ENCODE results near the gene ESR2. TPM values are rescaled to one million over a fixed set of nuclear protein-coding genes. Genes with fewer than 3 reads are reported as not detected.

The ESR2 gene
- polyA plus RNA-seq, 3 donors from 2014 or later = 0.12 to 0.32 TPM; not detected in 1

DNA sequence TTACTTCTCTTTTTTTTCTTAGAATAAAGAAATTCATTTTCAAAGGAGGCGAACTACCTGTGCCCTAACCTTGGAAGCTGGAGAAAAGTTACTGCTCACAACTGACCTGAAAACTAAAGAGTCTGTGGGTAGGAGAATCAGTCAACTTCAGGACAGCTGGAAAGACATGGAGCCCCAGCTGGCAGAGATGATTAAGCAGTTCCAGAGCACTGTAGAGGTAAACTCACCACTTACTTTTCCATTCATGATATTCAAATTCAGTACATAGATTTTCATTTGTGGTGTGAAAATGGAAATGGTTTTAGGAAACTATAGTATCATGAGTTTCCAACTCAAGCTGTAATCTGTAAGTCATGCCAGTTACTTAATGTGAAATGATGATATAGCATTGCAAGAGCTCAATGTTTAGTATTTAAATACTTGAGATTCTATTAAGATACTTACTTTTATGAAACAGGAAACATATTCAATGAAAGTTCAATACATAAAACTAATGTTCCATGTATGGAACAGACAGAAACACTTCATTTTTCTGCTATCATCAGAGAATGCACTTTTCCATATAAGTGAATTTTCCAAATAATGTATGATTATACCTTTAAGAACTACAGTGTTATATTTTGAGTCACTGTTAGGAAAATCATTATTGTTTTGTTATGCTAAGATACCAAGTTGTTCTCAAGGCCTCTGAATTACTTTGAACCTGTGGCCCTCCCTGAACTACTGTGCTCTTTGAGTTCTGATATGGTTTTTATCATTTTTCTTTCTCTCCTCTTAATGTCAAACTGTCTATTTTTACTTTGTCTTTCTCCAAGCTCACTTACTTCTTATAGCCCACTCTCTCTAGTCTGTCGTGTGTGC, 119.0 kb downstream of the ESR2 start:
- peak overlapping the region in 5 of 6 donors; percentile 2 to 80 (median 52) for H3K27ac Mint-ChIP-seq
- H3K9me3 Mint-ChIP-seq = no peaks in the 10 kb centered on the region
- no peaks in the 10 kb centered on the region for H3K4me1 Mint-ChIP-seq
- peaks cover 4 to 56% (median 22%) of the 10 kb centered on the region in 3 donors for H3K36me3 Mint-ChIP-seq
- DNase-seq = no peak
- H3K27me3 Mint-ChIP-seq (ENCODE audit: low read depth in 3 of 3) = peaks cover 0 to 4% (median 1%) of the 10 kb centered on the region in 3 donors
- H3K4me3 Mint-ChIP-seq = no peak overlapping the region

GRCh38 chr14:64170181-64170580, 124.0 kb downstream of the ESR2 start:
- DNase-seq = no peak
- Mint-ChIP-seq H3K9me3 (no peaks in the 10 kb centered on the region), H3K4me3 (no peak overlapping the region), H3K36me3 (peaks cover 7 to 63% (median 38%) of the 10 kb centered on the region in 3 donors), H3K27me3 (ENCODE audit: low read depth in 3 of 3) (peaks cover 0 to 4% (median 2%) of the 10 kb centered on the region in 3 donors), H3K4me1 (peaks cover 0 to 1% of the 10 kb centered on the region in 2 donors), H3K27ac (no peak overlapping the region)

DNA sequence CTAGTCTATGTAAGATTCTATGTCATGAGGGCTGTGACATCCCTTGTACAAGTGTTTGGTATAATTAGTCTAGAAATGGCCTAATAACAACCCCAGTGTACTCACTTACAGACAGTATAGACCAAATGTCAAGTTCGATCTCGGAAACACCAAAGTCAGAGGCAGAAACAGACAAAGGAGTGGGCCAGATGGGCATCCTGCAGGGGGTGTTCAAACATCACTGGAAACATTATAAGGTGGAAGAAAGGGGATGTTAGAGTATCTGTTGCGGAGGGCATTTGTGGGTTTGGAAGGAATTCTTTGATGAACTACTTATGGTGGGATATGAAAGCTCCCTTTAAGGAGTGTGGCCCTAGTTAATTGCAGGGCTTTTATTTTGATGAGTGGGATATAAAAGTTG, 134.6 kb downstream of the ESR2 start:
- no peaks in the 10 kb centered on the region for H3K9me3 Mint-ChIP-seq

DNA sequence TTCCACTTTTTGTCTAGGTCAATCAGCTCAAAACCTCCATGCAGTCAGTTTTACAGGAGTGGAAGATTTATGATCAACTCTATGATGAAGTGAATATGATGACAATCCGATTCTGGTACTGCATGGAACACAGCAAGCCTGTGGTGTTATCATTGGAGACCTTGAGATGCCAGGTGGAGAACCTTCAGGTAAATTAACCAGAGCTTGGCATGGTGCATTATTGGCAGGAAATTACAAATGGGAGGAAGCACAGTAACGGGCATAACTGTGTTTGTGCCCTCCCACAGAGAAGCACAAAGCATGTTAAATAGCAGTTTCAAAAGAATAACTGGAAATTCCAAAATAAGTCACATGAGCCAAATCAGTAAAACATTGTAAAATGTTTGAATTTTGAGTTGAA, 135.6 kb downstream of the ESR2 start:
- Mint-ChIP-seq H3K4me3 (no peak overlapping the region), H3K27ac (peak overlapping the region in 2 of 6 donors; percentile 11 to 31)

More for the DNA sequence above, 134.6 kb downstream of the ESR2 start:
- H3K27me3 Mint-ChIP-seq (ENCODE audit: low read depth in 3 of 3) = peaks cover 0 to 2% (median 1%) of the 10 kb centered on the region in 3 donors
- peak overlapping the region in 1 of 6 donors; percentile 2 for H3K27ac Mint-ChIP-seq
- H3K36me3 Mint-ChIP-seq = peaks cover 19 to 69% (median 41%) of the 10 kb centered on the region in 3 donors
- no peak for DNase-seq
- H3K4me1 Mint-ChIP-seq = no peaks in the 10 kb centered on the region
- H3K4me3 Mint-ChIP-seq = no peak overlapping the region

GRCh38 chr14:64149921-64150320, 144.2 kb downstream of the ESR2 start:
- DNase-seq = no peak
- Mint-ChIP-seq H3K4me3 (no peak overlapping the region), H3K4me1 (no peaks in the 10 kb centered on the region), H3K36me3 (peaks cover 29 to 47% (median 36%) of the 10 kb centered on the region in 3 donors), H3K9me3 (no peaks in the 10 kb centered on the region), H3K27me3 (ENCODE audit: low read depth in 3 of 3) (peaks cover 2 to 5% (median 4%) of the 10 kb centered on the region in 3 donors), H3K27ac (no peak overlapping the region)

More for the DNA sequence above, 135.6 kb downstream of the ESR2 start:
- peaks cover 0 to 2% (median 1%) of the 10 kb centered on the region in 3 donors for H3K27me3 Mint-ChIP-seq (ENCODE audit: low read depth in 3 of 3)
- H3K9me3 Mint-ChIP-seq = no peaks in the 10 kb centered on the region
- no peaks in the 10 kb centered on the region for H3K4me1 Mint-ChIP-seq
- H3K36me3 Mint-ChIP-seq = peaks cover 25 to 71% (median 41%) of the 10 kb centered on the region in 3 donors
- no peak for DNase-seq

DNA sequence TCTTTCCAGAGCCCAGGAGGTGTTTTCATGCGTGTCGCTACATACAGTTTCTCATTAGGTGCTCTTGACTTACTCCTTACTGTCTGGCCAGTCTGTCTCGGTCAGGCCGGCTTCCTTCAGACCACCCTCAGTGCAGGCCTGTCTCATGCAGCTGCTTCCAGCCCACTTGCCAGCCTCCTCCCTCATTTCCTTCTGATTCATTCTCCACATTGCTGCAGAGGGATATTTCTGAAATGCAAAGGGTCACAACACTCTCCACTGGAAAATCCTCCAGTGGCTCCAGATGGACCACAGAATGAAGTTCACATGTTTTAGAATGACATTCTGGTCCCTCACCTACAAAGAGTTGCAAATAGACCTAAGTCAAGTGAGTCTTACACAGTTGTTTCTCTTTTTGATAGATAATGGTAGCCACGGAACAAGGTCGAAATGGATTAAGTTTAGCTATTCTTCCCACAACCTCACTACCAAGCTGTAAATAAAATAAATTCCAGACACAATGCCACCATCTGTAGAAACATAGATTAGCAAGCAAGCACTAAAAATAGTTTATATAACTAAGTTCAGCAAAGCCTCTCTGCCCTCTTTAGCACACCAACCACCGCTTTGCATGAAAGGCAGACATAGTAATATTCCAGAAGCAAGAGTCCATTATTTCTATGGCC, 146.9 kb downstream of the ESR2 start:
- peaks cover 31 to 49% (median 40%) of the 10 kb centered on the region in 3 donors for H3K36me3 Mint-ChIP-seq

DNA sequence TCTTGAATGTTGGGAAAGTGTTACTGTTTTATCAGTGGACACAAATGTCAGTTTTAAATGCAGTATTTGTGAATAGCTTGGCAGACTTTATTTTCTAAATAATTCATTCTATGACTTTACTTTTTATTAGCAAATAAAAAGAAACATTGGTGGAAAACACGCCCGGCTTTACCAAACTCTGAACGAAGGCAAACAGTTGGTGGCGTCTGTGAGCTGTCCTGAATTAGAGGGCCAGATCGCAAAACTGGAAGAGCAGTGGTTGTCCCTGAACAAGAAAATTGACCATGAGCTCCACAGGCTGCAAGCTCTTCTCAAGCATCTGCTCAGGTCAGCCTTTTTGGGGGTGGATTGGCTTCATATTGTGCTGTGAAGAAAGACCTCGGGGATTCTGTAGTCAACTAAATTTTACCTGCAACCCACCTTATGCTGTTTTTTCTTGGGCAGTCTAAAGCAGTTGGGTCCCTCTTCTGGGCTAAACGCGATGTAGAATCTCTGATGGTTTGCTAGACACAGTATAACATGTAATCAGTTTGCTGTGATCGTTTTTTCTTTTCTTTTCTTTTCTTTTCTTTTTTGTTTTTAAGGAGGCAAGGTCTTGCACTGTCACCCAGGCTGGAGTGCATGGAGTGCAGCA, 156.4 kb downstream of the ESR2 start:
- Mint-ChIP-seq H3K4me1 (peaks cover 0 to 4% of the 10 kb centered on the region in 2 donors), H3K27me3 (ENCODE audit: low read depth in 3 of 3) (peaks cover 0 to 3% (median 0%) of the 10 kb centered on the region in 3 donors), H3K36me3 (peaks cover 27 to 44% (median 32%) of the 10 kb centered on the region in 3 donors), H3K9me3 (no peaks in the 10 kb centered on the region), H3K27ac (peak overlapping the region in 2 of 6 donors; percentile 39 to 45), H3K4me3 (no peak overlapping the region)
- no peak for DNase-seq

More for the DNA sequence above, 146.9 kb downstream of the ESR2 start:
- Mint-ChIP-seq H3K27ac (peak overlapping the region in 2 of 6 donors; percentile 22 to 25), H3K27me3 (ENCODE audit: low read depth in 3 of 3) (peaks cover 2 to 5% (median 4%) of the 10 kb centered on the region in 3 donors), H3K4me1 (peaks cover 0 to 7% of the 10 kb centered on the region in 2 donors), H3K9me3 (no peaks in the 10 kb centered on the region), H3K4me3 (no peak overlapping the region)
- no peak for DNase-seq

- DNase-seq = no peak
- peaks cover 0 to 2% (median 2%) of the 10 kb centered on the region in 3 donors for H3K27me3 Mint-ChIP-seq (ENCODE audit: low read depth in 3 of 3)
- peak overlapping the region in 1 of 6 donors; percentile 50 for H3K27ac Mint-ChIP-seq
- no peaks in the 10 kb centered on the region for H3K4me1 Mint-ChIP-seq
- no peak overlapping the region for H3K4me3 Mint-ChIP-seq
- no peaks in the 10 kb centered on the region for H3K9me3 Mint-ChIP-seq
- peaks cover 38 to 77% (median 52%) of the 10 kb centered on the region in 3 donors for H3K36me3 Mint-ChIP-seq
Measured at GRCh38 chr14:64126548-64126947, 167.6 kb downstream of the ESR2 start.

- no peaks in the 10 kb centered on the region for H3K9me3 Mint-ChIP-seq
- H3K27ac Mint-ChIP-seq = no peak overlapping the region
- H3K27me3 Mint-ChIP-seq (ENCODE audit: low read depth in 3 of 3) = peaks cover 0 to 2% (median under 1%) of the 10 kb centered on the region in 3 donors
- no peak overlapping the region for H3K4me3 Mint-ChIP-seq
- H3K4me1 Mint-ChIP-seq = no peaks in the 10 kb centered on the region
- H3K36me3 Mint-ChIP-seq = peaks cover 35 to 70% (median 45%) of the 10 kb centered on the region in 3 donors
- DNase-seq = no peak
Measured at GRCh38 chr14:64125270-64125669, 168.9 kb downstream of the ESR2 start.

- Mint-ChIP-seq H3K4me1 (no peaks in the 10 kb centered on the region), H3K27me3 (ENCODE audit: low read depth in 3 of 3) (peaks cover 0 to 2% (median 0%) of the 10 kb centered on the region in 3 donors), H3K4me3 (no peak overlapping the region), H3K9me3 (no peaks in the 10 kb centered on the region), H3K36me3 (peaks cover 34 to 64% (median 44%) of the 10 kb centered on the region in 3 donors), H3K27ac (peak overlapping the region in 2 of 6 donors; percentile 31 to 83)
- no peak for DNase-seq
Measured at GRCh38 chr14:64123241-64123822, 170.8 kb downstream of the ESR2 start.

GRCh38 chr14:64119980-64120379, 174.2 kb downstream of the ESR2 start:
- Mint-ChIP-seq H3K36me3 (peaks cover 23 to 48% (median 34%) of the 10 kb centered on the region in 3 donors), H3K27ac (peak overlapping the region in 1 of 6 donors; percentile 73), H3K4me3 (no peak overlapping the region)

DNA sequence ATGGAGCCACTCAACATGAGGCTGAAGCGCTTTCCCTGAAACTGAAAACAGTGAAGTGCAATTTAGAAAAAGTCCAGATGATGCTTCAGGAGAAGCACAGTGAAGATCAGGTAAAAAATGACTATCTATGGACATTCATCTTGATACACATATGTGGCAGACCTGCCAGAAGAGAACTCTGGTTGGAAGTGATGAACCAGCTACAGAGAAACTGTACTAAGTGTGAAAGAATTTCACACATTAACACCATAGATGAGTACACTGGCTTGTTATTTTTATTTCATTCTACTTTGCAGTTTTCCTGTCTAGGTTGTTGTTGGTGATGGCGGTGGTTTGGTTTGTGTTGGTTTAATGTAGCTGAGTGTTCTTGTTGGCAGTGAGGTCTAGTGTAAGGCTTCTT, 174.7 kb downstream of the ESR2 start:
- Mint-ChIP-seq H3K27ac (peak overlapping the region in 5 of 6 donors; percentile 6 to 73 (median 31)), H3K27me3 (ENCODE audit: low read depth in 3 of 3) (peaks cover 0 to 4% (median 3%) of the 10 kb centered on the region in 3 donors), H3K4me3 (no peak overlapping the region), H3K36me3 (peaks cover 23 to 47% (median 34%) of the 10 kb centered on the region in 3 donors), H3K4me1 (no peaks in the 10 kb centered on the region), H3K9me3 (no peaks in the 10 kb centered on the region)
- no peak for DNase-seq

More at GRCh38 chr14:64119980-64120379, 174.2 kb downstream of the ESR2 start:
- H3K9me3 Mint-ChIP-seq = no peaks in the 10 kb centered on the region
- H3K4me1 Mint-ChIP-seq = no peaks in the 10 kb centered on the region
- H3K27me3 Mint-ChIP-seq (ENCODE audit: low read depth in 3 of 3) = peaks cover 0 to 4% (median 3%) of the 10 kb centered on the region in 3 donors
- no peak for DNase-seq

- no peaks in the 10 kb centered on the region for H3K9me3 Mint-ChIP-seq
Measured at GRCh38 chr14:64118892-64119291, 175.3 kb downstream of the ESR2 start.

More at GRCh38 chr14:64118892-64119291, 175.3 kb downstream of the ESR2 start:
- Mint-ChIP-seq H3K36me3 (peaks cover 23 to 47% (median 38%) of the 10 kb centered on the region in 3 donors), H3K4me1 (no peaks in the 10 kb centered on the region), H3K27ac (peak overlapping the region in 4 of 6 donors; percentile 14 to 73 (median 23)), H3K27me3 (ENCODE audit: low read depth in 3 of 3) (peaks cover 0 to 4% (median 3%) of the 10 kb centered on the region in 3 donors), H3K4me3 (no peak overlapping the region)
- no peak for DNase-seq

Data from immature natural killer cell (primary cell).